ENCODE measurements around the gene PACSIN1.

Gene PACSIN1

GRCh38 chr6:34573567-34574183 is 107.8 kb downstream of the PACSIN1 start:
- Histone ChIP-seq H3K36me3 (replicated peaks; ENCODE audit: low read depth, low read length) (no peaks in the 10 kb centered on the region), H3K9ac (ENCODE audit: low read length) (no peak overlapping the region), H3K4me2 (ENCODE audit: low read length) (no peak overlapping the region), H3K27ac (ENCODE audit: low read length) (no peak overlapping the region), H2AFZ (ENCODE audit: low read depth, low read length) (no peak overlapping the region), H3K4me1 (ENCODE audit: low read length) (no peaks in the 10 kb centered on the region), H3K4me3 (ENCODE audit: low read length) (no peak overlapping the region), H3K9me3 (ENCODE audit: insufficient read depth, low read length) (no peaks in the 10 kb centered on the region), H4K20me1 (ENCODE audit: insufficient read depth, low read length) (no peaks in the 10 kb centered on the region), H3K79me2 (ENCODE audit: low read length) (no peaks in the 10 kb centered on the region), H3K27me3 (ENCODE audit: low read depth, low read length) (no peaks in the 10 kb centered on the region)
- TF ChIP-seq CTCF (IDR thresholded peaks at IDR 0.05; ENCODE audit: low read depth, low read length) (no peak), EZH2phosphoT487 (IDR thresholded peaks at IDR 0.05; ENCODE audit: low read depth) (no peak)

GRCh38 chr6:34574647-34575293 is 108.9 kb downstream of the PACSIN1 start:
- Histone ChIP-seq H3K9me3 (ENCODE audit: insufficient read depth, low read length) (no peaks in the 10 kb centered on the region), H3K4me1 (ENCODE audit: low read length) (no peaks in the 10 kb centered on the region), H2AFZ (ENCODE audit: low read depth, low read length) (no peak overlapping the region), H3K4me2 (ENCODE audit: low read length) (no peak overlapping the region), H3K27me3 (ENCODE audit: low read depth, low read length) (no peaks in the 10 kb centered on the region), H3K9ac (ENCODE audit: low read length) (no peak overlapping the region), H3K79me2 (ENCODE audit: low read length) (no peaks in the 10 kb centered on the region), H3K27ac (ENCODE audit: low read length) (no peak overlapping the region), H4K20me1 (ENCODE audit: insufficient read depth, low read length) (no peaks in the 10 kb centered on the region), H3K4me3 (ENCODE audit: low read length) (no peak overlapping the region), H3K36me3 (replicated peaks; ENCODE audit: low read depth, low read length) (no peaks in the 10 kb centered on the region)
- TF ChIP-seq CTCF (IDR thresholded peaks at IDR 0.05; ENCODE audit: low read depth, low read length), result no peak
- TF ChIP-seq EZH2phosphoT487 (IDR thresholded peaks at IDR 0.05; ENCODE audit: low read depth), result no peak

GRCh38 chr6:34575326-34575725 is 109.5 kb downstream of the PACSIN1 start:
- H3K27ac ChIP-seq (ENCODE audit: low read length), result no peak overlapping the region
- no peaks in the 10 kb centered on the region for H3K79me2 ChIP-seq (ENCODE audit: low read length)
- no peaks in the 10 kb centered on the region for H4K20me1 ChIP-seq (ENCODE audit: insufficient read depth, low read length)
- H3K9ac ChIP-seq (ENCODE audit: low read length), result no peak overlapping the region
- H3K4me3 ChIP-seq (ENCODE audit: low read length), result no peak overlapping the region
- H3K4me1 ChIP-seq (ENCODE audit: low read length), result no peaks in the 10 kb centered on the region
- H2AFZ ChIP-seq (ENCODE audit: low read depth, low read length), result no peak overlapping the region
- no peak overlapping the region for H3K4me2 ChIP-seq (ENCODE audit: low read length)
- H3K27me3 ChIP-seq (ENCODE audit: low read depth, low read length), result no peaks in the 10 kb centered on the region
- TF ChIP-seq CTCF (IDR thresholded peaks at IDR 0.05; ENCODE audit: low read depth, low read length) (no peak), EZH2phosphoT487 (IDR thresholded peaks at IDR 0.05; ENCODE audit: low read depth) (no peak)
- H3K9me3 ChIP-seq (ENCODE audit: insufficient read depth, low read length), result no peaks in the 10 kb centered on the region
- H3K36me3 ChIP-seq (replicated peaks; ENCODE audit: low read depth, low read length), result no peaks in the 10 kb centered on the region

- Histone ChIP-seq H3K4me3 (ENCODE audit: low read length) (no peak overlapping the region), H3K79me2 (ENCODE audit: low read length) (no peaks in the 10 kb centered on the region), H4K20me1 (ENCODE audit: insufficient read depth, low read length) (no peaks in the 10 kb centered on the region), H3K27ac (ENCODE audit: low read length) (no peak overlapping the region), H3K9ac (ENCODE audit: low read length) (no peak overlapping the region), H3K4me1 (ENCODE audit: low read length) (no peaks in the 10 kb centered on the region), H3K9me3 (ENCODE audit: insufficient read depth, low read length) (no peaks in the 10 kb centered on the region), H3K36me3 (replicated peaks; ENCODE audit: low read depth, low read length) (no peaks in the 10 kb centered on the region), H2AFZ (ENCODE audit: low read depth, low read length) (no peak overlapping the region), H3K4me2 (ENCODE audit: low read length) (no peak overlapping the region), H3K27me3 (ENCODE audit: low read depth, low read length) (no peaks in the 10 kb centered on the region)
- no peak for TF ChIP-seq CTCF (IDR thresholded peaks at IDR 0.05; ENCODE audit: low read depth, low read length)
- TF ChIP-seq EZH2phosphoT487 (IDR thresholded peaks at IDR 0.05; ENCODE audit: low read depth), result no peak
These were observed 110.5 kb downstream of the PACSIN1 start for GRCh38 chr6:34576286-34576955.
